Activated CD4-positive, alpha-beta T cell treated with anti-CD3 and anti-CD28 coated beads, Interleukin-2, amount 50 U/mL, for 24 hours (primary cell): Measurements from ENCODE around the gene DPYSL3.

Experiments used
- DNase-seq, 2 donors: peaks; one replicate each; pipeline ENCODE4 v3.0.0-alpha.2; 2020; ENCODE audit warnings: low read depth in 1 of 2, low spot score in 1 of 2

The DPYSL3 gene

DNA sequence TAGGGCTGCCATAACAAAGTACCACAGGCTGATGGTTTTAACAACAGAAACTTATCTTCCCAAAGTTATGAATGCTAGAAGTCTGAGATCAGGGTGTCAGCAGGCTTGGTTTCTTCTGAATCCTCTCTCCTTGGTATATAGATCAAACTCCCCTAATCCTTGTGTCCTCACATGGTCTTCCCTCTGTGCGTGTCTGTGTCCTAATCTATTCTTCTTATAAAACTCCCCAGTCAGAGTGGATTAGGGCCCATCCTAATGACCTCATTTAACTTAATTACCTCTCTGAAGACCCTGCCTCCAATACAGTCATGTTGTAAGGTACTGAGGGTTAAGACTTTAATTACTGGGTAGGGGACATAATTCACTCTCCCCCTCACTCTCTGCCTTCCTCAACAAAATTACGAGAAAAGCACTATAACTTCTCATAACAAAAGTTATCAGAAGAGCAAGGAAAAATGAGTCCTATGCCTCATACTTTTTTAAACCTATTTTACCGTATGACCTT is 68.6 kb downstream of the DPYSL3 start:
- no peak for DNase-seq

DNA sequence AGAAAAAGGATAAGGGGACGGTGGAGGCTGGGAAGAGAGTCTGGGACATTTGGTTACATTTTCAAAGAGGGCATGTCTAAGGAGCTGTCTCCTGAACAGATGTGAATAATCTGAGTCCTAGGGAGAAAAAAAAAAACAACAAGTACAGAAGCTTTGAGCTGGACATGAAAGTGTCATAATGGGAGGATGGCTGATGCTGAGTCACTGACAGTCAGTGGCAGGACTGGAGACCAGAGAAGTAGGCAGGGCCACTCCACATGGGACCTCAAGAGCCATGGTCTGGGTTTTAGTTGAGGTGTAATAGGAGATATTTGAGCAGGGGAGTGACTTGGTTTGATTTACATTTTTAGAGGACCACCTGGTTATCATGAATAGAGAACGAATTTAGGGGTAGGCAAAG is 70.6 kb downstream of the DPYSL3 start:
- DNase-seq = no peak

DNA sequence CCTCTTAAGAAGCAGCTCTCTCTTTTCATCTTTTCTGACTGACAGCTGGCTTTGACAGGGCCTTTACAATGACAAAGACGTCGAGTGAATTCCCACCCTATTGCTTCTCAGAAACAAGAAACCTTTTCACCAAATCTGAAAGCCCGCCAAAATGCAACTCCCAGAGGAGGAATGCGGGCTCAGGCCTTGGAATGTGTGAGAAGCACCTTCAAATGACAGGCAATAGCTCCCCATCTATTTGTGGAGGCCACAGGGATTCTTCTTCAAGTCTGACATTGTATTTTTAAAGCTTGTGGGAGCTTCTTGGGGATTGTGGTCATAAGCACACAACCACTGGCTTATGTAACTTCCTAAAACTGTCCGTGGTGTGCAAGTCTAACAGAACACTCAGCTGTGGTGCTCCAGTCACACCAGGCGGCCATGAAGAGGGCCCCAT is 72.7 kb downstream of the DPYSL3 start:
- DNase-seq = no peak

DNA sequence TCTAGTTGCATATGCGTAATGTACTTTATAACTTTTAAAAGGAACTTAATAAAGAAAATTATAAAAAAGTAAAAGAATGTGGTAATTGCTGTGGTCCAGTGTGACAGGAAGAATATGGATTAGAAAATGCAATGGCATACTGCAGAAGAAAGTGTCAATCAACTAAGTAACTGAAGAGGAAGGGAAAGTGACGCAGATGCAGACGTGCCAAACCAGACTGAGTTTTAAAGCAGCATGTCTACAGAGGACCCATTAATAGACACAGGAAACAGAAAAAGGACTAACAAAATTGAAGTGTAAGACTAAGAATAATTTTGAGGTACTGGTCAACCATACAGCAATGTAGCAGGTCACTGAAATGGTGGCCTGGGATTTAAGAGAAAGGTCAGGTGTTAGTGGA is 73.3 kb downstream of the DPYSL3 start:
- no peak for DNase-seq

DNA sequence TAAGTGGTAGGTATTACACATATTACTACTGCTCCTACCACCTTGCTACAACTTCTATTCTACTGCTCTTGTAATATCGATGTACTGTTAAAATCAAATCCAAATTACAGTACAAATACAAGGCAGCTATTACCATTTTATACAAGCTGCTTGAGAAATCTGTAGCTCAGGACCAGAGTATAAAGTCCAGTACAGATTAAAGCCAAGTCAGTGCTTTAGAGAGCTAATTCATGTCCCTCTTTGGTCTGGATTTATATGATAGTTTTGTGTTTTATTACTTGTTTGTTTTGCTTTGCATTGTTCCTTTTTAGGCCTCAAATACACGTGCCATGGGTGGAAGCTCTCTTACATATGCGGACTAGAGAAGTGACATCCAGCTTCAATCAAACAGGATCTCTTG is 75.8 kb downstream of the DPYSL3 start:
- no peak for DNase-seq

DNA sequence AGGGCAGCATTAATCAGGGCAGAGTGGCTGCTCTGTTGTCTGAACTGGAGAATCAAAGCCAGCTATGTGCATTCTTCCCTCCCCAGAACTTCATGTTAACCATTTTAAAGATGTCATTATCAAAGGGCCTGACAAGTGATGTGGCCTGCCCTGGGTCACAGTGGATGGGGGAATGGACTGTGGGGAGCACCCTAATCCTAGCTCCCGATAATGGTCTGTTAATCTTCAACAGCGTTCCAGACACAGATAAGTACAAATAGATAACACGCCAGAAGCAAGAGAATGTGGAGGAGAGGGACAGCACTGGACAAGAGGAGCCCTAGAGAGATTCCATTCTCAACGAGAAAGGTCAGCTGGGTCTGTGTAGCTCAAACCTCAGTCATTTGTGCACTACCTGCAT is 77.5 kb downstream of the DPYSL3 start:
- DNase-seq = no peak

DNA sequence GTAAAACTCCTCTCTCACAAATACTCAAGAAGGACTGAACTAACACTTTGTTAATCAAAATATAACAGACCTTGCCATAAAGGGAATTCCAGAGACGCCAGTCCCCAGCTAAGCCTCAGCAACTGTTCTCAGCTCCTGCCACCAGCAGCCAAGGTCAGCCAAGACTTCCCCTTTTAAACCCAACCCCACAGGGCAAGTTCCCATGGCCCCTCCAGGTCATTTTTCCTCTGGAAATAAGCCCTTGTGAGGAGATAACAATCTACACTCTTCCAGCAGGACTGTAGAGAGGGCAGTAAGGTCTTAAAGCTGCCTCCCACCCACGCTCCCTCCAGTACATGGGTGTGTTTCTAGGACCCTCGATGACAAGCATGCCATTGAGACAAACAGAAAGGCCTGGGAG is 78.3 kb downstream of the DPYSL3 start:
- no peak for DNase-seq

DNA sequence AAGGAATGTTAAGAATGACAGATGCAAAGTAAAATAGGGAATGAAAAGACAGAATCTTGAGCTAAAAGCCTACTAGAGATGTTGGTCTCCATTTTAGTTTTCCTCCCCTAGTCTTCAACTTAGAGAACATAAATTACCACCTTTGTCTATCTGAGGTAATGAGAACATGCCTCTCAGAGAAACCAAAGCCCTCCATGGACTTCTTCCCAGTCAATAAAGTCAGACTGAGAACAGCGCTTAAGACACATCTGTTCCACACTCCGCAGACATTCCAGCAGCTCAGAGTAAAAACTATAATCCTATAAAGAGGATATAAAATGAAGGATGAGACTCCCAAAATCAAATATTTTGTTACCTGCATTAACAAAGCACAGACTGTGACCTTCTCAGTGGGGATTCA is 79.2 kb downstream of the DPYSL3 start:
- no peak for DNase-seq

DNA sequence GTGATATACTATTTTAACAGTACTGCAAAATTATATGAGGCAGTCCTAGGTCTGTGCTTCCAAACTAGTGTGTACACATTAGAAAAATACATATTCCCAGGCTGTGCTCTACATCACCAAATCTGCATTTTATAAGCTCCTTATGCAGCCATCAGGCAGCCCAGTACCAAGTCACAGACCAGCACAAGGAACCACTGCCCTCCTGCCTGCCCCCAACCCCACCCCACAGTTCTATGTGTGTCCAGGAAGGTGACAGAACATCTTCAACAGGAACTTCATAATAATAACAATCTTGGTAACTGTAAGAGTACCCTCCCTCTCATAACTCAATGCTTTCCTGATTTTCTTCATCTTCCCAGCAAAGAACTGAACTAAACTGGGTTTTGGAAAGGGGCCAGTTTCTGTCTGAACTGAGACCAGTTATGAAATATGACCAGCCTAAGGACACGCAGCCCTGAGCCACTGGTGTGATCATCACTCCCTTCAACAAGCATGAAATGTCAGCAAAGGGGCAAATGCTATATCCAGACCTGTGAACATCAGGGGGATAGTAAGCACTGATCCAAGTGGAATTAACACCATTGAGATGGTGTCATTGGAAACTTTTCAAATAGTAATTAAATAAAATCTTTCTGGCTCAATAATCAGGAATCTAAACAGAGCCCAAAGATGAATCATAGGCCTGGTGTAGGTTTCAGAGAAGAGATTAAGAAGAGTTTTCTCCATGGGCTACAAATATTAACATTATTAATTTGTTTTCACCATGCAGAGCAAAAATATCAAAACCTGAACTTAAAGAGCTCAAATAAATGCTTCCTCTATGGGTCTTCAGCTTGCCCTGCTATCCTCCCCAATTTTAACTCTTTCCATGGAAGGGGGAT is 82.1 kb downstream of the DPYSL3 start:
- DNase-seq = no peak

DNA sequence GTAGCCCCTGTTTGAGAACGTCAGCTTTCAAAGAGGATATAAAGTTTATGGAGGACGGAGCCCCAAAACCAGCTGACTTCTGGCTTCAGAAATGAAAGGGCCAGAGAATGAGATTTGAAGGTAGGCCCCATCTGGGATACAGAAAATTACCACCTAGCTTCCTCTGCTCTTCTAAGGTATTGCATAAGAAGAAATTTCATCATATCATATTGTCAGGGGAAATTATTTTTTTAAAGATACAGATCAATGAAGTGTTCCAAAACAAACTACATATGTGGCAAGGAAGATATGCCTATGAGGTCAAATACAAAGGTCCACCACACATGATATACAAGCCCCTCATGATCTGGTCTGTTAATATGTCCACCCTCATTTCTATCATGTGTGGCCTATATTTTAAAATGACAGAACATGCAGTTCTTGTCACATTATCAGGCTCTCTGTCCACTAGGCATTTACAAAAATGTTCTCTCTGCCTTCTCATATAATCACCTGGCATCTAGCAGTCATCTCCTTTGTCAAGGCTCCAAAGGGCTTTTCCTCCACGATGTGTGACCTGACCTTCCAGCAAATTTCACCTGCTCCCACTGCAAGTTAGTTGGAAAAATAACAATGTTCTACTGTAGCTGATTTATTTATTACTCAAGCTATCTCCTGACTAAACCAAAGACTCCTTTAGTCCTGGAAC is 83.1 kb downstream of the DPYSL3 start:
- no peak for DNase-seq

DNA sequence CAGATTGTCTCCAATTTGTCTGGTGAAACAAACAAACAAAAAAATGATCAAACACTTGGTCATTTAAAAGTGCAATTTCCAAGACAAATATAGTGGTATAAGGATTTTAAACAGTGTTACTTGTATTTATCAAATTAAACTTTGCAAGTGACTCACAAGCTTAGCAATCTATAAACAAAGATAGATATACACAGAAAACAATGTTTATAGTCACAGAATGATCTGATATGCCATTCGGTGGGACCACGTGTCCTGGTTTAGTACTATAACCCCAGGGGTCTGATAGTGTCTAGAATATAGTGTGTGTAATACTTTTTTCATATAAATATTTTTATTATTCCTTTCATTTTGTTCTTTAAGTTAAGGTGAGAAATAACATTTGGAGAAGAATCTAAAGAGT is 91.3 kb downstream of the DPYSL3 start:
- no peak for DNase-seq

DNA sequence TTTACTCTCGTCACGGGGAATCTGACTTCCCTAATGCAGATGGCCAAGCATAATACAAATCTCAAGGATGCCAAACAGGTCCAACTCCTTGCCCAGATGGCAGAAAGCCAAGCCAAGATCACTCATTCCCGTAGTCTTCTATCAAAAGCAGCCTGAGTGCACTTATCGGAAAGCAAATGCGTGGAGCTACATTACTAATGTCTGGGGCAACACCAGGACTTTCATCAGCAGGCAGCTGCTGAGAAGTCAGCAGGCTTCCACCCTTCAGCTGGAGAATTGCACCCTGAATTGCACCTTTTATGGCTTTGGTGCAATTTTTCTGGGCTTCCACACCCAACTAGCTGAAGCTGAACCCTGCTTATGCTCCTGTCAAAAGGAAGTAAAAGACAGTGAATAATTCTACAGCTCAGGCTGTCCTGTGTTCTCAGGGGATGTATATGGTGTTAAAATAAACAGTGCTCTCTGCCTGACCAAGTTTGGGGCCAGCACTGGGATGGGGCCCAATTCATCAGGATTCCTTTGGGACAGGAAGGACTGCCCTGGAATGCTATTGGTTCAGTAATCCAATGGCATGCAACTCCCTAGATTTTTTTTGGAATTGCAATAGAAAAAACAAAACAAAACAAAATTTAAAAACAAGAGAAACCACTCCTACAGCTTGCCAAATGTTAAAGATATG is 92.6 kb downstream of the DPYSL3 start:
- no peak for DNase-seq

DNA sequence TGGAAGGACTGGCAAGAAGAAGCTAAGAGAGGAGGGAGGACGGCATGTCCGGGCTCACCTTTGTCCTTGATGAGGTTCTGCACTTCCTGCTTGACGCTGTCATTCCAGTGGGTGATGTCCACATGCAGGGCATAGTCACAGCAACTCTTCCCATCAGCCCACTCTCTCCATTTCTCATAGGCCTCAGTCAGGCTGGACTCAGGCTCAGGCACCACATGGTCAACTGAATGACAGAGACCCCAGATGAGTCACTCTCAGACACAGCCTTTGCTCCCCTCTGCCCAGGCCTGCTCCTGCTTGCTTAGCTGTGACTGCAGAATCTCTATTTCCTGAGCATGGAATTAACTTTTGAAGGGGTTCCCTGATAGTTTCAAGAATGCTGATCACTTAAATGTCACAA is 94.2 kb downstream of the DPYSL3 start:
- DNase-seq = no peak

DNA sequence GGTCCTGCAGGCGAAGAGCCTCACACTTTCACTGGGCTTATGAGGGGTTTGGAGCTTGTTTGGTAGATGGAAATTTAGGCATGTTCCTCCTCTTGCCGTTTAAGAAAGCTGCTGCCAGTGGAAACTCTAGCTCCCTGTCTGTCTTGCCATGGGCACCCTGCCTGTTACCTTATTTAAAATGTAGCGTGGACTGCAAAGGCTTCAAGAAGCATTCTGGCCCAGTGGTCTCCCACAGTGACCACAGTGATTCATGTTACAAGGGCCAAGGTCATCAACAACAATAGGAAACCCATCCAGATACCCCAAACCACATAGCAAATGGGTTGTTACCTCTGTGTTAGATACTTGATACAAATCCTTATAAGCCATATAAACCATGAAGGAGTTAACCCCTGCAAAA is 96.6 kb downstream of the DPYSL3 start:
- no peak for DNase-seq

DNA sequence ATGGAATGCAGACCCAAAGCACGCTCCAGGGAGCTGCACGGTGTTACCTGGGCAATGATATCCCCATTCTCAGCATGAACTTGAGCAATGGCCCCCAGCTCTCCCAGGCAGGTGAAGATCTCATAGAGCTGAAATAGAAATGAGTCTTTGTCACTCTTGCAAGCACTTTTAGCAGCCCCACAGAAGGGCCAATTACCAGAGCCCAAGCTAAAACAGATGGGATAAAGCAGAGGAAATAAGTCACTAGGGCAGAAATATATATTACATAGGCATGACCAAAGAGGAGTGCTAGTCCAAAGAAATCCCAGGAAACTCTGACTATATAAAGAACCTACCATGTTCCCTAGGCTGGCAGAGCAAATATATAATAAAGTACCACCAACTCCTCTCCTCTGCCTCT is 97.3 kb downstream of the DPYSL3 start:
- no peak for DNase-seq

DNA sequence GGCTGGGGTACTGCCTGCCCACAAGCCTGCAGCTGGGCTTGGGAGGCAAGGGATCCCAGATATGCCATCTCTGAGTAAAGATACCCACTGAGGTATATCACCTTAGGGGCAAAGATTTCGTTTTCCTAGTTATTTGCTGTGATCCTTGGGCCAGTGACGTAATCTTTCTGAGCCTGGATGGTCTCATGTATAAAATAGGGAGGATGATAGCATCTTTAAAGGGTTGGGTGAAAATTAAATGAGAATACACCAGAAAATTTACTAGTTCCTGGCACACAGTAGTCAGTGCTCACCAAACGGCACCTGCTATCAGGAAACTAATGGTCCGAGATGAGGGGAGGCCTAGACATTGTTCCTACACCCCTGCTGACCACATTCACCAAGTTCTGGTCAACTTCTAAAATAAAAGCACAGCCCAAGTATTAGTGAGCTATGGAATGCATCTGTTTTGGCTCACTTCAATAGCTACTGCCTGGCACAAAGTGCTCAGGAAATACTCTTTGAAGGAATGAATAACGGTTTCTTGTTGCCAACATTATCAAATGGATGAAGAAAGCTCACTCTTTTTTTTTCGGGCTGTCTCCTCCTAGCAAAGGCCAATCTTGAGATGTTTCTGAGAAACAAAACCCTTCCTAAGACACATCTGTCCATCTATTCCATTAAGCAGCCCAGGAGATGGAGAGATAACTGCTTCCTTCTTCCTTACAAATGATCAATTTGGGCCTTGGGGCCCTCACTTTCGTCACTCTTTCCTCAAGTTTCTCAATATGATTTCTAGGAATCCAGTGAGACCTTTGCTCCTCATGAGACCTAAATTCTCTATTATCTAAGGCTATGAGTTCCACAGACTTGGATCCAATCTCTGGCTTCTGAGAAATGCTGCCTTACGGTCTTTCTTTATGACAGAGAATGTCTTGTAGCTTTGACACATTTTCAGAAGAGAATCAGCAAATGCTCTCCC is 98.2 kb downstream of the DPYSL3 start:
- DNase-seq = no peak

DNA sequence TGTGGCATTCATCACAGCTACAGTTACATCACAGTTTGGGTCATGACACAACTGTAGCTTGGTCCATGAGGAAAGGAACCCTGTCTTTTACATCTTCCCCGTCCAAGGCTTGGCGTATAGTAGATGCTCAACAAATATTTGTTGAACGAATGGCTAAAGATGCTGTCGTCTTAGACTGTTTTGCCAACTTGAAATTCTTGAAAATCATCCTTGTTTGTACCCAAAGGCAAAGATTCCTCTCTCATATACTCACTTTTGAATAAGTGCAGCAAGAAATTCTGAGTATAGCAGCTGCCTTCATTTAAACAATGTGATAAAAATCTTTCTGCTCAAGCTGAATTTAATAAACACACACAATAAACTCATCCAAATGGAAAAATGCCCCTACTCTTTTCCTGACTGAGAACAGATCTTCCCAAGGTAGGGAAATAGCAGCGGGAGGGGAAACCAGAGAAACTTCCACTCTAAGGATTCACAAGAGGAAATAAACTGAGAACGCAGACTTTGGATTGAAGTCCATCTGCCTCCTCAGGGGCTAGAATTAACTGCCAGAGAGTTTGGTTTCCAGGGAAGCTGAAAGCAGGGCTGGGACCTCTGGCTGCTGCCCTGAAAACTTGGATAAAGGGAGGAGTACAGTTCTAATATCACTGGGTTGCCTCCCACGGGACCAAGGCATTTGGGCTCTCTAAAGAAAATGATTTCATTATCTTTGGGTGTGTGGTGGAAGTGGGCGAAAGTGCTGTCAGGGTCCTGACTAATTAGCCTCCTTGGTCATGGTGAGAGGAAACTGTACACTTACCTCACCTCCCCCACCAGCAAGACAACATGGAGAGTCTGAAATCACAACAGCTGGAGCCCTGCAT is 99.1 kb downstream of the DPYSL3 start:
- no peak for DNase-seq

DNA sequence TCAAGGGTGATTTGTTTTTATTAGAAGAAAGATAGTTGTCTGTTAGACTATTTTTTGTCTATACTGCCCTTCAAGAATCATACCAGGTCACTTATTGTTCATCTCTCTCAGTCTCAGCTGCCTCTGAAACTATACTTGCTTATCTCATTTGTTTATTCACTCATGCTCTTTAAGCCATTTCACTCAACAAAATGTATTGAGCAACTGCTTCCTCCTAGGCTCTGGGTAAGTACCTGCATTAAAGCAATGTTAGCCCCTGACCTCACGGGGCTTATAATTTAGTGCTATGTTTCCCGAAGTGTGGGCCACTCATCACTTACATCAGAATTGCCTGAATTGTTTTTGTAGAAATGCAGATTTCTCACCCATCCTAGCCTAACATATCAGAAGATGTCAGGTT is 100.9 kb downstream of the DPYSL3 start:
- no peak for DNase-seq

DNA sequence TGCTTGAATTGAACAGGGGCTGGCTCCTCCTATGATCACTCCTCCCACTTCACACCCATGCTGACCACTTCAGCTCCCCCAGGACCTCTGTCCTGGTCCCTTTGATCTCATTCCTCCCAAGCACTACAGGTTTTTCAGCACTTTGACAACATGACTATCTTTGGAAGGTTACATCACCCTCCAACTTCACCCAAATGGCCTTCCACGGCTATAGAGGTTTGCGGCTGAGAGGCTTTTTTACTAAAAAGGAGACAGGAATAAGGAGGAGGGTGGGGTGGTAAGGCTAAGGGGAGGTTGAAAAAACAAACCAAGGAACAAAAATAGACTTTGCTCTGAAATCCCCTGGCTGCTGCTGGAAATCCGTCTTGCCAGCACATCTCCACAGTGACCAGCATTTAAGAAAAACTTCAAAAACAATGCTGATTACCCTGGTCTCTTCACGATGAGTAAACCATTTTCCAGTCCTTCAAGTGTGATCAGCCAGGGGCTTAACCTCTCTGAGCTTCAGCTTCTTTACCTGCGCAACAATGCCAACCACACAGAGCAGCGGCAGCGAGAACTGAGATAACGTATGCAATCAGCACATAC is 102.7 kb downstream of the DPYSL3 start:
- DNase-seq = no peak
